Testis (tissue), 3 donors: Measurements from ENCODE around the gene LIMS2. TPM values are rescaled to one million over a fixed set of nuclear protein-coding genes. Genes with fewer than 3 reads are reported as not detected.

Source experiments
- DNase-seq: peaks from one replicate; pipeline ENCODE4 v3.0.0-alpha.2; 2019
- H3K27ac ChIP-seq, 2 donors: fragments of 200-600 bp; sonication (generic); one replicate each; pipeline ENCODE4 v1.5.1; 2019
- H3K27me3 ChIP-seq: fragments of 200-600 bp; sonication (generic); one replicate; pipeline ENCODE4 v1.5.1; 2019
- H3K36me3 ChIP-seq: fragments of 200-600 bp; sonication (generic); one replicate; pipeline ENCODE4 v1.5.1; 2017; ENCODE audit warnings: low read depth; ENCODE audit errors: missing control alignments
- H3K4me1 ChIP-seq: fragments of 200-600 bp; sonication (generic); one replicate; pipeline ENCODE4 v1.5.1; 2019
- H3K4me3 ChIP-seq, 2 donors: fragments of 200-600 bp; sonication (generic); one replicate each; pipeline ENCODE4 v1.5.1; 2017 to 2019
- H3K9me3 ChIP-seq: fragments of 200-600 bp; sonication (generic); one replicate; pipeline ENCODE4 v1.5.1; 2017
- POLR2A ChIP-seq: fragments of 450-650 bp; IDR thresholded peaks from one replicate; pipeline ENCODE4 v1.6.1; 2017; ENCODE audit warnings: antibody characterized with exemption, mild to moderate bottlenecking, moderate library complexity
- WGBS, 2 donors: methylation state at CpG; one replicate each; pipeline ENCODE4 v1.1.5; 2018; 5-methylcytosine and 5-hydroxymethylcytosine counted together
- intact Hi-C: fragments of 100-400 bp; cut with DNase I; formaldehyde crosslinking; loops from one replicate; pipeline ENCODE4 v1.15.1; 2023; ENCODE audit warnings: low total_unique reads
- polyA plus RNA-seq: library from polyadenylated mRNA; stranded (reverse); fragments of 350-450 nt; fragmentation: Illumina TruSeq; extraction: RNeasy Lipid Tissue Mini Kit (QIAGEN cat#74804); gene quantifications from one replicate; pipeline ENCODE4 v1.2.3, GENCODE V29; 2014; ENCODE audit warnings: low read depth, low replicate concordance; ENCODE audit not compliant: insufficient read depth
- total RNA-seq, 2 donors: library from RNA; depleted of rRNA; stranded (reverse); fragments of >200 nt; gene quantifications; one replicate each; pipeline ENCODE4 v1.2.3, GENCODE V29; 2016
- TF ChIP-seq, protein P1 (sequence below), 3 experiments: fragments of 450-650 bp in 2 of 3; fragments of 200-600 bp in 1 of 3; sonication (generic) in 1 of 3; IDR thresholded peaks; one replicate each; pipeline ENCODE4 v1.5.1; 2016 to 2019; ENCODE audit warnings: antibody characterized with exemption in 3 of 3, mild to moderate bottlenecking in 2 of 3, moderate library complexity in 1 of 3

Gene LIMS2
- total and polyA plus RNA-seq, 3 donors from 2014 or later: 19.0 to 23.6 (median 19.3) TPM

DNA sequence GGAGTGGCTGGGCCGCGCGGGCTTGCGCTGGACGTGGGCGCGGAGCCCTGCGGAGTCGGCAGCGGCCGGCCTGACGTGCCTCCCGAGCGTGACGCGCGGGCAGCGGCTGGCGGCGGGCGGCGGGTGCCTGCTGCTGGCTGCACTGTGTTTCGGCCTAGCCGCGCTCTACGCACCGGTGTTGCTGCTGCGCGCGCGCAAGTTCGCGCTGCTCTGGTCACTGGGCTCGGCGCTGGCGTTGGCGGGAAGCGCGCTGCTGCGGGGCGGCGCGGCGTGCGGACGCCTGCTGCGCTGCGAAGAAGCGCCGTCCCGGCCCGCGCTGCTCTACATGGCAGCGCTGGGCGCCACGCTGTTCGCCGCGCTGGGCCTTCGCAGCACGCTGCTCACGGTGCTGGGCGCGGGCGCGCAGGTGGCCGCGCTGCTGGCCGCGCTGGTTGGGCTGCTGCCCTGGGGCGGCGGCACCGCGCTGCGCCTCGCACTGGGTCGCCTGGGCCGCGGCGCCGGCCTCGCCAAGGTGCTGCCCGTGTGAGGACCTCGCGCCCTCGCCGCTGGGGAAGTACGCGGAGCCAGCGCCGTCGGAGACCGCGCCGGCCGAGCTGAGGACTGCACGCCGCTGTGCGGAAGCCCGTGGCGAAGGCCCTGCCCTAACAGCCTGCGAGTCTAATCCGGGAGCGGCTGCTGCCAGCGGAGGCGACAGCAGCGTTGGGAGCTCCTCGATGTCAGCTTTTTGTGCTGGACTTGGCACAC, 26.5 kb upstream of the LIMS2 start:
- H3K27me3 ChIP-seq: no peaks in the 10 kb centered on the region
- H3K36me3 ChIP-seq: no peaks in the 10 kb centered on the region
- TF ChIP-seq, protein P1, sequence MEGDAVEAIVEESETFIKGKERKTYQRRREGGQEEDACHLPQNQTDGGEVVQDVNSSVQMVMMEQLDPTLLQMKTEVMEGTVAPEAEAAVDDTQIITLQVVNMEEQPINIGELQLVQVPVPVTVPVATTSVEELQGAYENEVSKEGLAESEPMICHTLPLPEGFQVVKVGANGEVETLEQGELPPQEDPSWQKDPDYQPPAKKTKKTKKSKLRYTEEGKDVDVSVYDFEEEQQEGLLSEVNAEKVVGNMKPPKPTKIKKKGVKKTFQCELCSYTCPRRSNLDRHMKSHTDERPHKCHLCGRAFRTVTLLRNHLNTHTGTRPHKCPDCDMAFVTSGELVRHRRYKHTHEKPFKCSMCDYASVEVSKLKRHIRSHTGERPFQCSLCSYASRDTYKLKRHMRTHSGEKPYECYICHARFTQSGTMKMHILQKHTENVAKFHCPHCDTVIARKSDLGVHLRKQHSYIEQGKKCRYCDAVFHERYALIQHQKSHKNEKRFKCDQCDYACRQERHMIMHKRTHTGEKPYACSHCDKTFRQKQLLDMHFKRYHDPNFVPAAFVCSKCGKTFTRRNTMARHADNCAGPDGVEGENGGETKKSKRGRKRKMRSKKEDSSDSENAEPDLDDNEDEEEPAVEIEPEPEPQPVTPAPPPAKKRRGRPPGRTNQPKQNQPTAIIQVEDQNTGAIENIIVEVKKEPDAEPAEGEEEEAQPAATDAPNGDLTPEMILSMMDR (IDR thresholded peaks at IDR 0.05): peak in 2 of 3 experiments; percentile 14 to 16
- TF ChIP-seq POLR2A: no peak
- H3K9me3 ChIP-seq: no peaks in the 10 kb centered on the region
- intact Hi-C loops: no loop called here
- WGBS, 2 donors: 1 to 3% methylated on average over 4 to 108 of the region's 108 CpGs
- H3K4me3 ChIP-seq: peak overlapping the region; percentile 73 to 87
- DNase-seq: peak; percentile 78
- H3K27ac ChIP-seq: peak overlapping the region; percentile 86 to 95
- H3K4me1 ChIP-seq: peaks cover 22% of the 10 kb centered on the region

DNA sequence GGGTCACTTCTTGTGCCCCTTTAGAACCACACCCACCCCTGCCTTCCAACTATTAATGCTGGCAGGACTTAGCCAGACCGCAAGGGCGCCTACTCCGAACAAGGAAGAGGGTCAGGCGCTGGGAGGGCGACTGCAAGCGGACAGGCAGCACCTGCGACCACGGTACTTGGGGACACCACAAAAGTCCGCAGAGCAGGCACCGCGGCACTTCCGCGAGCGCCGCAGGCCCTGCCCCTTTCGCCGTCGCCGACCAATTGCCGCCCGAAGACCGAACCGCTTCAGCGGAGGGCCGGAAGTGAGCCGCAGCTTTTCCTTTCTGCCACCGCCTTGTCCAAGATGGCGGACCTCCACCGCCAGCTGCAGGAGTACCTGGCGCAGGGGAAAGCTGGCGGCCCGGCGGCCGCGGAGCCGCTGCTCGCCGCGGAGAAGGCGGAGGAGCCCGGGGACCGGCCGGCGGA, 25.9 kb upstream of the LIMS2 start, which contains the start of gene SFT2D3:
TSS of gene SFT2D3 (plus strand) at position 305 of the 458 bp plus-strand sequence. CDS start at position 337, 32 bp downstream.
- WGBS, 2 donors: 0 to 2% methylated on average over 18 to 44 of the region's 44 CpGs
- no peaks in the 10 kb centered on the region for H3K36me3 ChIP-seq
- no peaks in the 10 kb centered on the region for H3K27me3 ChIP-seq
- peak within 1 kb of the TSS; percentile 86 to 95 for H3K27ac ChIP-seq
- peaks cover 22% of the 10 kb centered on the region for H3K4me1 ChIP-seq
- H3K9me3 ChIP-seq: no peaks in the 10 kb centered on the region
- H3K4me3 ChIP-seq: peak within 1 kb of the TSS; percentile 73 to 87
- TF ChIP-seq POLR2A: peak; percentile 45
- TF ChIP-seq, protein P1 (IDR thresholded peaks at IDR 0.05): no peak
- DNase-seq: peak; percentile 95
- intact Hi-C loops: no loop called here

DNA sequence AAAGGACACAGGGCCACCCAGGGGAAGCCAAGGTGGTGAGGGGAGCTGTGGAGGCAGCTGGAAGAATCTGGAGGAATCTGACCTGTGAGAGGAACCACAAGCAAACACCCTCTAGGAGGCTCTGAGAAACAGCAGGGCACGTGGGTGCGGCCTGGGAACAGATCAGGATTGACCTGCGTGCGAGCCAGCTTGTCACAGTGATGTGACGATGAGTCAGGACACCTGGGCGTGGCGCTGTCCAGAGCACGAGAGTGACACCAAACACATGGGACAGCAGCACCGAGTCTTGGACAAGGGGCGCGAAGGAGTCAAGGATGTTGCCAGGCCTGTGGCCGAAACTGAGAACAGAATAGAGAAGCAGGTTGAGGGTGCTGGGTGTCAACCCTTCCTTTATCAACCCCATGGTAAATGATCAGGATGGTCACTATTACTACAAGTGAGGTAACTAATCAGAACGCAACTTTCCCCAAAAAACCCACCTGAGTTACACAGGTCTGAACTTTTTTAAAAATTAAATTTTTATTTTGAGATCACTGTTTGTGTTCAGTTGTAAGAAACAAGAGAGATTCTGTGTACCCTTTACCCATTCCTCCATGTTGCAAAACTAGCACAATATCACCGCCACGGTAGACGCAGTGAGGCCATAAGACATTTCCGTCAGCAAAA, 25.3 kb upstream of the LIMS2 start:
- Histone ChIP-seq H3K36me3 (no peaks in the 10 kb centered on the region), H3K27ac (peak overlapping the region; percentile 86 to 95), H3K4me1 (peaks cover 22% of the 10 kb centered on the region), H3K9me3 (no peaks in the 10 kb centered on the region), H3K4me3 (peak overlapping the region; percentile 73 to 87), H3K27me3 (no peaks in the 10 kb centered on the region)
- no peak for TF ChIP-seq POLR2A
- TF ChIP-seq, protein P1 (IDR thresholded peaks at IDR 0.05): no peak
- 30 to 52% methylated on average over 17 of the region's 17 CpGs for WGBS, 2 donors
- DNase-seq: peak; percentile 80
- intact Hi-C loops: no loop called here

DNA sequence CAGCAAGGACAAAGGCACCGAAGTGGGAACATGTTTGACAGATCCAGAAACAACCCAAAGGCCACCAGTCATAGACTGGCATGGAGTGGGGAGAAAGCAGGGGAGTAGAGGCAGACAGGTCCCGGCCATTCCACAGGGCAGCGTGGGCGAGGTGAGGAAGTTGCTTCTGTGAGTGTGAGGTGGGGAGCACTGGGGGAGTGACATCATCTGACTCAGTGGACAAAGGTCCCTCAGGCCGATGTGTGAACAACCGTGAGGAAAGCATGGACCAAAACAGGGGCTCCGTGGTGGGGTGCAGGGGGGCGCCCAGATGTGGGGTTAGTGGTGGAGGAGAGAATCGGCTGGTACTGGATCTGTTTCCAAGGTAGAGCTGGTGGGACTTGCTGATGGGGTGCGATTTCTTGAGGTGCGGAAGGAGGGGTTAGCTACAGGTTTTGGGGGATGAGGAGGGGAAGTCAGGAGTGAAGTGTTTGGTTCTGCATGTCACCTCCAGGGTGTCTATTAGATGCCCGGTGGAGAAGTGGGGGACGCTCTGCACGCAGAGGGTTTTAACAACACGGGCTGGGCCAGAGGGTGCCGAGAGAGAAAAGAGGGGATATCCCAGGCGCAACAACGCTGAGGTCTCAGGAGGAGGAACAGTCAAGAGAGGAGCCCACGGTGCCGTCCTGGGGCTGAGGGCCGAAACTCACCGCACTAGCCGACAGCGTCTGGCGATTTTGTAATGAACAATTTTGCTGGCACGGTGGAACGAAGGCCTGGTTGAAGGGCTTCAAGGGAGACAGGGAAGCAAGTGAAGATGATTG, 23.4 kb upstream of the LIMS2 start:
- intact Hi-C loops: no loop called here
- Histone ChIP-seq H3K27me3 (no peaks in the 10 kb centered on the region), H3K9me3 (no peaks in the 10 kb centered on the region), H3K36me3 (no peaks in the 10 kb centered on the region), H3K4me1 (peaks cover 19% of the 10 kb centered on the region), H3K27ac (no peak overlapping the region), H3K4me3 (no peak overlapping the region)
- no peak for DNase-seq
- TF ChIP-seq, protein P1 (IDR thresholded peaks at IDR 0.05): no peak
- TF ChIP-seq POLR2A: no peak
- 90 to 93% methylated on average over 27 of the region's 27 CpGs for WGBS, 2 donors
